Subcutaneous abdominal adipose tissue (tissue), 5 donors: Measurements from ENCODE around the gene GAS1.

Experiments
- H3K27ac ChIP-seq: one replicate; pipeline ENCODE4 v1.7.0; 2013; ENCODE audit warnings: low read depth, mild to moderate bottlenecking, inconsistent platforms, low read length, moderate library complexity
- H3K27me3 ChIP-seq, 5 donors: one replicate each; pipeline ENCODE4 v1.7.0; 2013; ENCODE audit warnings: low read length in 5 of 5, inconsistent platforms in 1 of 5; ENCODE audit not compliant: control insufficient read depth in 5 of 5, insufficient read depth in 4 of 5
- H3K36me3 ChIP-seq, 5 donors: one replicate each; pipeline ENCODE4 v1.7.0; 2013; ENCODE audit warnings: low read length in 5 of 5; ENCODE audit not compliant: control insufficient read depth in 5 of 5, insufficient read depth in 5 of 5
- H3K4me1 ChIP-seq, 5 donors: one replicate each; pipeline ENCODE4 v1.7.0; 2013; ENCODE audit warnings: low read length in 5 of 5, mild to moderate bottlenecking in 3 of 5, moderate library complexity in 1 of 5; ENCODE audit not compliant: control insufficient read depth in 5 of 5, insufficient read depth in 5 of 5
- H3K4me3 ChIP-seq, 5 donors: one replicate each; pipeline ENCODE4 v1.7.0; 2013; ENCODE audit warnings: low read length in 5 of 5, low read depth in 1 of 5
- H3K9ac ChIP-seq, 5 donors: one replicate each; pipeline ENCODE4 v1.7.0; 2013; ENCODE audit warnings: low read length in 5 of 5, mild to moderate bottlenecking in 4 of 5, moderate library complexity in 3 of 5
- H3K9me3 ChIP-seq, 5 donors: one replicate each; pipeline ENCODE4 v1.7.0; 2013; ENCODE audit warnings: low read length in 5 of 5; ENCODE audit not compliant: control insufficient read depth in 5 of 5
- donor health status: healthy.
- donor health status: healthy.
- donor health status: healthy.
- donor health status: healthy.
- donor health status: healthy.

Gene GAS1

DNA sequence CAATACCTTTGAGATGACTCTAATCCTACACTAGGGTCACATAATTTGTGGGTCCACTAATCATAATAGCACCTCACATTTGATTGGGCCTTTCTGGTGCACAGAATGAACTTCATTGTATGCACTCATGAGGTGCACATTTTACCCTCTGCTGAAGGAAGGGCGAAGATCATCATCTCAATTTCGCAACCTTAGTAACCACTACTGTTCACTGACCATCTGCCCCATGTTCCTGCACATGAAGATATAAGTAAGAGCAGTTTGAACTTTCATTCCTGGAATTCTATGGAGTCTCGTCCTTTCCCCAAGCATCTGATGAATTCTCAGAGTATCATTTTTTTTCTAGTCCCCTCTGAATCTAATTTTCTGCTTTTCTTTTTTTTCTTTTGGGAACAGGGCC is 21.2 kb downstream of the GAS1 start:
- Histone ChIP-seq H3K27ac (no peak overlapping the region), H3K4me1 (peaks cover 0 to 6% (median 0%) of the 10 kb centered on the region in 5 donors), H3K9ac (no peak overlapping the region), H3K36me3 (no peaks in the 10 kb centered on the region), H3K27me3 (peaks cover 0 to 2% (median 0%) of the 10 kb centered on the region in 5 donors), H3K4me3 (no peak overlapping the region), H3K9me3 (no peaks in the 10 kb centered on the region)

GRCh38 chr9:86925686-86926085 is 21.6 kb downstream of the GAS1 start:
- Histone ChIP-seq H3K4me3 (no peak overlapping the region), H3K36me3 (no peaks in the 10 kb centered on the region), H3K9ac (no peak overlapping the region), H3K27ac (no peak overlapping the region), H3K4me1 (peaks cover 0 to 6% (median 0%) of the 10 kb centered on the region in 5 donors), H3K27me3 (peaks cover 0 to 3% (median 0%) of the 10 kb centered on the region in 5 donors), H3K9me3 (no peaks in the 10 kb centered on the region)

GRCh38 chr9:86924206-86924605 is 23.1 kb downstream of the GAS1 start:
- Histone ChIP-seq H3K9ac (no peak overlapping the region), H3K4me1 (peaks cover 0 to 6% (median 0%) of the 10 kb centered on the region in 5 donors), H3K9me3 (no peaks in the 10 kb centered on the region), H3K27me3 (peaks cover 0 to 3% (median 0%) of the 10 kb centered on the region in 5 donors), H3K36me3 (no peaks in the 10 kb centered on the region), H3K4me3 (no peak overlapping the region), H3K27ac (no peak overlapping the region)

DNA sequence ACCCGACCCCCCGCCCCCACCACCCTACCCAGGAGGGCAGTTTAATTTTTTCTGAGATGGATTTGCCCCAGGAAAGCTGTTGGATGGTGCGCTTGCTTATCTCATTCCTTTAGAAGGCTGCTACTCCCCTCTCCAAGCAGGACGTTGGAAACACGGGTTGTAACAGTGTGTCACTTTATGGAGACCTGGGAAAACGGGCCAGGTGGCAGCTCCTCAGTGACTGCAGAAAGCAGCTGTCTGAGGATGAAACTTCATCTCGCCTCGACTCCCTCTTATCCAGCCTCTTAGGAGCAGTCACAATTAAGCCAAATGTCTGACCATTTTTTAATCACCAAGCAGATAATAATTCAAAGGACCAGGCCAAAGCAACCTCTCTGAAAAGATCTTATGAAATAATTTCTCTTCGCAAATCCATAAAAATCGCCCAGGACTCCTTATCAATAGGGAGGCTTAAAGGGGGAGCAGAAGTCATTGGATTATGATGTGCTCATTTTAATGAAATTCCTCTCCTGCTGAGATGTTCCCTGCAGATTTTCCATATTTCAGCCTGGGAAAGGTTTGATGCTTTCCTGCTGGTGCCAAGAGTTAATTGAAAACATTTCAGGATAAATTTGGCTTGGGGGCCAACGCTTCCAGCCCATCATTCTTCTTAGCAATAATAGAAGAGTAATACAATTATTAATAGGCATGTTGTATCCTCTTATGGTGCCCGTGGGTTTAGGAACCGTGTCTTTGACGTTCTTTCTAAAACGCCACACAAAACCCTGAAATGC is 26.0 kb downstream of the GAS1 start:
- Histone ChIP-seq H3K4me1 (peaks cover 0 to 6% (median 0%) of the 10 kb centered on the region in 5 donors), H3K27me3 (peaks cover 0 to 3% (median 0%) of the 10 kb centered on the region in 5 donors), H3K27ac (no peak overlapping the region), H3K9ac (no peak overlapping the region), H3K36me3 (no peaks in the 10 kb centered on the region), H3K4me3 (no peak overlapping the region), H3K9me3 (peaks cover 0 to 6% (median 0%) of the 10 kb centered on the region in 5 donors)

GRCh38 chr9:86918556-86918955 is 28.8 kb downstream of the GAS1 start:
- Histone ChIP-seq H3K9ac (no peak overlapping the region), H3K27ac (no peak overlapping the region), H3K36me3 (no peaks in the 10 kb centered on the region), H3K4me3 (no peak overlapping the region), H3K9me3 (peaks cover 0 to 6% (median 0%) of the 10 kb centered on the region in 5 donors), H3K4me1 (no peaks in the 10 kb centered on the region), H3K27me3 (peaks cover 0 to 3% (median 0%) of the 10 kb centered on the region in 5 donors)

DNA sequence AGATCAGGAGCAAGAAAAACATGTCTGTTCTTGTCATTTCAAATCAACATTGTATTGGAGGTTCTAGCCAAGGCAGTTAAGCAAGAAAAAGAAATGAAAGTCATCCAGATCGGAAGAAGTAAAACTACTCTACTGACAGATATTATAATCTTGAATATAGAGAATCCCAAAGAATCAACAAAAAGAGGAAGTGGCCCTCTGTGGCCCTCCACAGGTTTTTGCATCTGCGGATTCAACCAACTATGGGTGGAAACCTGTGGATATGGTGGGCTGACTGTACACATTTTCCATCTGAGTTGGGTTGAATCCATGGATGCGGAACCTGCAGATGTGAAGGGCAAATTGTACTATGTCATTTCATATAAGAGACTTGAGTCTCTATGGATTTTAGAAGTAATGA is 35.1 kb downstream of the GAS1 start:
- Histone ChIP-seq H3K4me3 (no peak overlapping the region), H3K27ac (no peak overlapping the region), H3K27me3 (no peaks in the 10 kb centered on the region), H3K9ac (no peak overlapping the region), H3K9me3 (peaks cover 0 to 8% (median 6%) of the 10 kb centered on the region in 5 donors), H3K36me3 (no peaks in the 10 kb centered on the region), H3K4me1 (no peaks in the 10 kb centered on the region)

DNA sequence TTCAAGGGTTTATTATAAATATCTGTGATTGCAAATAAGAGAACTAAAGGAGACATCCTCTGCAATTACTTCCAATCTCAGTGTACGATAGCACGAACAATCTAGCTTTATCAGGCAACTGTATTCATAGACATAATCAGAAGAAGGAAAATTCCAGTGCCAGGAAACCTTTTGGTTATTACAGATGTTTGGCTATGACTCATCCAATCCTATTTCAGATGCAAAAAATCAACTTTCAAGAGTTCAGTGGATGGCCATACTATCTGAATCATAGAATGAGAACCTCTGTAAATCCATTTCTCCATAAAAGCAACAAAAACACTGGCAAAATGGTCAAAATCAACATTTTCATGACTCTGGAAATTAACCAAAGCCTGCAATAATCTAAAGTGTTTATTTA is 37.9 kb downstream of the GAS1 start:
- H3K4me1 ChIP-seq = no peaks in the 10 kb centered on the region
- peaks cover 0 to 2% (median 0%) of the 10 kb centered on the region in 5 donors for H3K27me3 ChIP-seq
- no peak overlapping the region for H3K9ac ChIP-seq
- H3K36me3 ChIP-seq = no peaks in the 10 kb centered on the region
- no peak overlapping the region for H3K4me3 ChIP-seq
- peaks cover 2 to 14% (median 7%) of the 10 kb centered on the region in 5 donors for H3K9me3 ChIP-seq
- H3K27ac ChIP-seq = no peak overlapping the region

- H3K36me3 ChIP-seq = no peaks in the 10 kb centered on the region
- H3K4me3 ChIP-seq = no peak overlapping the region
- peaks cover 2 to 14% (median 7%) of the 10 kb centered on the region in 5 donors for H3K9me3 ChIP-seq
Observed at GRCh38 chr9:86908261-86908660, 39.0 kb downstream of the GAS1 start.

DNA sequence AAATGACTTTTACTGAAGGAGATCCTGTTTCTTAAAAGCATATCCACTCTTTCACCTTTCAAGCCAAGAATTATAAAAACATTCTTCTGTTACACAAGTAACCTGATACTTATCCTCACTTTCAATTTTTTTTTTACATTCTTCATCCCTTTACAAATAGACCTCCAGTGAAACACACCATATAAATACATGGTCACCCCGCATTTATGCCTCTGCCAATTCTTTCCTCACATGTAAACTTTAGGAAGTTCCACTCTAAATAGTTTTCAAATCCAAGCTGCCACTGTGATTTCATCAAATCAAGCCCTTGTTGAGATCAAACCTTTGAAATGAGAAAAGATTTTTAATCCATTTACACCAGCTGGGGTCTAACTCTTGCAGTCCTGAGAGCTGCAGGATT is 40.0 kb downstream of the GAS1 start:
- no peaks in the 10 kb centered on the region for H3K36me3 ChIP-seq
- H3K9ac ChIP-seq = no peak overlapping the region
- peaks cover 2 to 7% (median 6%) of the 10 kb centered on the region in 5 donors for H3K27me3 ChIP-seq
- peaks cover 0 to 10% (median 4%) of the 10 kb centered on the region in 5 donors for H3K4me1 ChIP-seq
- H3K4me3 ChIP-seq = no peak overlapping the region
- peaks cover 2 to 14% (median 7%) of the 10 kb centered on the region in 5 donors for H3K9me3 ChIP-seq
- H3K27ac ChIP-seq = no peak overlapping the region

More at GRCh38 chr9:86908261-86908660, 39.0 kb downstream of the GAS1 start:
- H3K27ac ChIP-seq = no peak overlapping the region
- no peak overlapping the region for H3K9ac ChIP-seq
- H3K27me3 ChIP-seq = peaks cover 0 to 7% (median 2%) of the 10 kb centered on the region in 5 donors
- peaks cover 0 to 2% (median 0%) of the 10 kb centered on the region in 5 donors for H3K4me1 ChIP-seq

DNA sequence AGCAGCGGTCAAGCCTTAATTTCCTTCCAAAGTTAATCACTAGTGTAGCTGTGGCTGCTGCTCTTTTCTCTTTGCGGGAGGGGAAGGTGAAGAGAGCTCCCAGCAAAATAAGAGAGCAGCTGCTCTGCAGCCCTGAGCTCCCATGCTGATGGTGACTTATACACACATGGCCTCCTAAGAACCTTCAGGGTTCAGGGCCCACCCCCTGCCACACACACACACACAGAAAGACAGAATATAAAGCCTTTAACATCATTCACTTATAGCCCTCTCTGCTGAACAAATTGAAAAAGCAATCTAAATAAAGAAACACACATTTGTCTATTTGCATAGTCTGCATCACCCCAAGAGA is 43.6 kb downstream of the GAS1 start:
- H3K4me1 ChIP-seq = peaks cover 0 to 10% (median 4%) of the 10 kb centered on the region in 5 donors
- H3K27ac ChIP-seq = no peak overlapping the region
- H3K9ac ChIP-seq = no peak overlapping the region
- H3K4me3 ChIP-seq = no peak overlapping the region
- peaks cover 0 to 8% (median 2%) of the 10 kb centered on the region in 5 donors for H3K9me3 ChIP-seq
- H3K36me3 ChIP-seq = no peaks in the 10 kb centered on the region
- H3K27me3 ChIP-seq = peaks cover 5 to 9% (median 6%) of the 10 kb centered on the region in 5 donors
